ENCODE results near the gene TANK.
A peak's percentile ranks its signal among the peaks of the same experiment; 100 is the strongest.

Gene TANK

GRCh38 chr2:161134547-161135518 is 25.4 kb upstream of the TANK start:
- peak; percentile 27 for DNase-seq

- DNase-seq: no peak
Measured at GRCh38 chr2:161135951-161136593, 24.2 kb upstream of the TANK start.

GRCh38 chr2:161136696-161137324 is 23.4 kb upstream of the TANK start:
- no peak for DNase-seq

- no peak for DNase-seq
Measured at GRCh38 chr2:161138429-161138828, 21.8 kb upstream of the TANK start.

DNA sequence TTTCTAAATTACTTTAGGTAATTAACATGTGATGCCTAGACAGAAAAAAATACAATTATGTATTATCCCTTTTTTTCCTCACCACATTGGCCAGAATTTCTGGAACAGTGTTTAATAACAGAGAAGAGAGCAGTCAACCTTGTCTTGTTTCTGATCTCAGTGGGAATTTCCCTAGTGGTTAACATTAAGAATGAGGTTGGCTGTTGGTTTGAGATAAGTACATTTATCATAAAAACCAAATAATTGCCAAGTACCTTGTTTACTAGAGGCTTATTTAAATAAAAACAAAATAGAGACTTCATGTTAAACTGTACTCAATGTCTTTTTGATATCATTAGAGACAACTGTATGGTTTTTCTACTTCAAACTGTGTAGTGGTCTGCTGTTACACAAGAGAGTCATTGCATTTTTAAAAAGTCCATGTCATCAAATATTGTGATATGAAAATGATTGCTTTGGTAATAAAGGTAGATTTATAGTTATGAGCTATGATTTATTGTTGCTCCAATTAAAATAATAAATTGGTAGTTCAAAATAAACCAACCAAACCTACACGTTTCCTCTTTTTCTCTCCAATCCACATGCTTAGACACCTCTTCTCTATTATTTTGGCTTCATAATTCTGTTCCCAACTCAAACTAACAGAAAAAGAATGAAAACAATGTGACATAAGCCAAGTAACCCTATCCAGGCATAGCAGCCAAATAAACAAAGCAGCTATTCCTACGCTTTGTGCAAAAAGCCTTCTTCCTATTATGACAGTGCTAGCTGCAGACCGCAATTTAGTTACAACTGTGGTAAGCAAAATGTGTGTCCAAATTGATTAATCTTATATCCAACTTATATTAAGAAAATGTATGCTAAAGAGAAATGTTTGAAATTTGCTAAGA is 20.9 kb upstream of the TANK start:
- no peak for DNase-seq

DNA sequence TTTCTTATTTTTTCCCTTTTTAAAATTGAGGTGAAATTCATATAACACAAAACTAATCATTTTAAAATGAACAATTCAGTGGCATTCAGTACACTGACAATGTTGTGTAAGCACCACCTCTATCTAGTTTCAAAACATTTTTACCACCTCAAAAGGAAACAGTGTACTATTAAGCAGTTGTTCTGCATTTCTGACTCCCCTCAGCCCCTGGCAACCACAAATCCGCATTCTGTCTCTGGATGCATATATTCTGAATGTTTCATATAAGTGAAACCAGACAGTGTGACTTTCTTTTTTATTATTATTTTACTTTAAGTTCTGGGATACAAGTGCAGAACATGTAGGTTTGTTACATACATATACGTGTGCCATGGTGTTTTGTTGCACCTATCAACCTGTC is 19.2 kb upstream of the TANK start:
- DNase-seq: no peak

- DNase-seq: no peak
Measured at GRCh38 chr2:161146209-161146775, 13.9 kb upstream of the TANK start.

DNA sequence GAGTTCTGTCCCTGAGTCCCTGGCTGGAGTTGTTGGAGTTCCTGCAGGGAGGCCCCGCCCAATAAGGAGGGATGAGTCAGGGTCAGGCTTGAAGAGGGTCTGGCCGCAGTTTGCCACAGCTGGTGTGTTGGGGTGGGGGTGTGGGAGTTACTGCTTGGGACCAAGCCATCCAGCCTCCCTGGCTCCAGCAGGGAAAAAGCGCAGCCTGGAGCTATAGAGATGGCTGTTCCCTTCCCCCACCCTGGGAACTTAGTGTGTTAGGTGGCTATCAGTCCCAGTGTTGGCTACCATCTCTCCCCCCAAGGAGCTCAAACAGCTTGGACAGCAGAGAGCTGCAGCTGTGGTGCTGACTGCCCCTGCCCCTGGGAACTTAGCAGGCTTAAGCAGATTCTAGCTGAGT is 13.2 kb upstream of the TANK start:
- no peak for DNase-seq

DNA sequence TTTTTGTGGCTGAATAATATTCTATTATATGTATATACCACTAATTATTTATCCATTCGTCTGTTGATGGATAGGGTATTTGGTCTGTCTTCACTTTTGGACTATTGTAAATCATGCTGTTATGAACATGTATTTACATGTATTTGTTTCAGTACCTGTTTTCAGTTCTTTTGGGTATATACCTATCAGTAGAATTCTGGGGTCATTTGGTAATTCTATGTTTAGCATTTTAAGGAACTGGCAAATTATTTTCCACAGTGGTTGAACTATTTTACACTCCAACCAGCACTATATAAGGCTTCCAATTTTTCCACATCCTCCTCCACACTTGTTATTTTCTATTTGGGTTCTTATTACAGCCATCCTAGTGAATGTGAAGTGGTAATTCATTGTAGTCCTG is 12.4 kb upstream of the TANK start:
- DNase-seq: no peak

GRCh38 chr2:161150704-161151103 is 9.5 kb upstream of the TANK start:
- DNase-seq: no peak

DNA sequence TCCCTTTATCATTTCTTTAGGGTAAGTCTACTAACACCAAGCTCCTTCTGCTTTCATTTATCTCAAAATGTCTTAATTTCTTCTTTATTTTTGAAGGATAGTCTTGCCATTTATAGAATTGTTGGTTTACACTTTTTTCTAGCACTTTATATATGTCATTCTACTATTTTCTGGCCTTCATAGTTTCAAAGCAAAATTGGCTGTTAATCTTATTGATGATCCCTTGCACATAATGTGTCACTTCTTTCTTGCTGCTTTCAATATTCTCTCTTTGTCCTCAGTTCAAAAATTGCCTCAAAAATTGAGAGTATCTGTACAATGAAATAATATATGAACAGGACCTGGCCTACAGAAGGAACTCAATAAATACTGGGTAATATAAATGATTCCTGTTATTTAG is 7.9 kb upstream of the TANK start:
- no peak for DNase-seq

DNA sequence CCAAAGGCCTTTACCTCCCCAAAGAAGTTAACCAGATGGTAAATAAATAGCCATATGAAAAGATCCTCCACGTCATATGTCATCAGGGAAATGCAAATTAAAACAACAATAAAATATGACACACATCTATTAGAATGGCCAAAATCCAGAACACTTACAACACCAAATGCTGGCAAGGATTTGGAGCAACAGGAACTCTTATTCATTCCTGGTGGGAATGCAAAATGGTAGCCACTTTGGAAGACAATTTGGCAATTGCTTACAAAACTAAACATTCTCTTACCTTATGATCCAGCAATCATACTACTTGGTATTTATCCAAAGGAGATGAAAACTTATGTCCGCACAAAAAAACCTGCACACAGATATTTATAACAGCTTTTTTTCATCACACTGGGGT is 1.3 kb upstream of the TANK start:
- no peak for DNase-seq

GRCh38 chr2:161159456-161160225 is 587 bp upstream of the TANK start:
- no peak for DNase-seq

DNA sequence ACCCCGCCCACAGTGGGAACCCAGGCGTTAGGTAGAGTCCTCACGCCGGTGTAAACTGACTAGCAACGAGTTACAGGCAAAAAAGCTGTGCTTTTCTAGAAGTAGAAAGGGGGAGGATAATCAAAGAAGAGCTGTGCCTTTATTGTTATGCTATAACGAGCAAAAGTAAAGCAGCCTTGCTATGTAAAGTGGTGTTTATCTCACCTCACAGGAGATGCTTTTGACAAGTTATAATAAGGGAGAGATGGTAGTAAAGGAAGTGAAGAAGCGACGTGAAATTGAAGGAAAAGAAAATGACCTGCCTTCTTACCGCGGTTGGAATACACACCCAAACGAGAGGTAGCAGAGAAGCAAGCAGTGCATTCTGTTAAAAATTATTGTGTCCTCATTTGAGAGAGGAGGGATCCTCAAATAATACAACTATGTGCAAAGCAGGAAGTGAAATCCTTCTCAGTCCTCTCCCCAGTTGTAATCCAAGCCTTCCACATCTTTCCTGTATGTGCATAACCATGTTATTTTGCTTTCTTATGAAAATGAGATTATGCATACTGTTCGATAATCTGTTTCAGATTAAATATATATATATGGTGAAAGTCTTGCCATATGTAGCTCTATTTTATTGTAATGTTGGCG is 962 bp downstream of the TANK start:
- peak; percentile 20 for DNase-seq

DNA sequence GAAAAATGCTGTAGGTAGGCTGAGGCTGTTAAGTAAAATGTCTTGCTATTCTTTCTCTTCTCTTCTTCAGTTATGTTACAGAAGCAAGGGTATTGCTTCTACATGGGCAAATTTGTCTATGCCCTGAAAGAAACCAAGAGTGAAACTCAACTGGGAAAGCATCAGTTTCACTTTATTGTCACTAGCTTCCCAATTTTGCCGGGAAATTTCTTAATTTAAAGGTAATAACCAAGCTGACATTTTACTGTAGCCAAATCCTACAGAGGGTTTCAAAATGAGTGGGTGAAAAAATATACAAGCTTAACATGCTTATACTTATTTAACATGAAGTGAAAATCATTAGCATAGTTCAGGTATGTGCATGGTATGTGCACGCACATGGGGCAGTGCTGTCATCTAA is 3.2 kb downstream of the TANK start:
- DNase-seq: no peak

DNA sequence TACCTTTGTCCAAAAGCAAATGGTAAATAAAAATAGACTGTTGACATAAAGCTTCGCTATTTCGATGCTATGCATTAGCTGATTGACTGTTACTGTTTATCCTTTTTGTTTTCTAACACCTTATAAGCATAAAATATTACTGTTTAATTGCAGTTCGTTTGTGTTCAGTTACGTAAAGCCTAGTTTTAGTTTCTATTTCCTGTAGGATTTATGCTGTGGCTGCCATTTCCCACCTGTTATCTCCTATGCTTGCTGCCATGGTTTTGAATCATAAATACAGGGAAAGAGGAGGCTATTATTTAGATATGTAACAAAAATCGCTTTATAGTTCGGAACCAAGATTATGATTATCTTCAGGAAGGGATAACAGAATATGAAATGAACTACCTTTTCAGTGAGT is 3.9 kb downstream of the TANK start:
- DNase-seq: no peak

DNA sequence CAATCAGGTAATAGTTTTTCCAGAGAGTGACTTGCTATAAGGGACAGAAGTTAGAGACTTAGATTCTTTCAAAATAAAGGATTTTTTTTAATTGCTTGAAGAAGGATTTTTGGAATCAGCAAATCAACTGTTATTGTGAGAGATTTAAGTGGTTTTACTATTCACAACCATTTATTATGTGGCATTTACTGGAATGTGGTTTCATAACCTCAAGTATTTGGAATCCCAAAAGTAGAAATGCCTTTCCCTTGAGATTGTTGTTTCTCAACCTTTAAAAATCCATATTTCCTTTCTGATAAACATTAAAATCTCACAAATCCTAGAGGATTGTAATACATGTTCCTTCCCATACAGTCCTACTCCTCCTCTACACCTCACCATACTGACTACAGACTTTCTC is 5.0 kb downstream of the TANK start:
- no peak for DNase-seq

DNA sequence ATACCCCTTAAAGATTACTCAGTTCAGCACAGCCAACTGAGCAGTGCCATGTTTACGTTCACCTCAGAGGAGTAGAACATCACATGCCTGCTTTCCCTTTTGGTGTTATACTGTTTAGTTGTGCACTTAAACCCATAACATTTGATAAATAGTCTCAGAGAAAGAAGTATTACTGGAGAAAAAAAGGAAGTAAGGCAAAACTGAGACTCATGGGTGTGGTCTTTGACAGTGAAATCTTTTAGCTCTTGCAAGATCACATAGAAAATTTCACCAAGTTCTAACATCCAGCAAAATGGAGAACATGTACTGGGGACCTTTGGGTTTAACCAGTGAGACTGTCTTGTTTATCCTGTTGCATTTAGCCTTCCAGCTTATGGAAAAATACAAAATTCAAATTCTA is 5.6 kb downstream of the TANK start:
- DNase-seq: no peak

- DNase-seq: no peak
Measured at GRCh38 chr2:161166538-161167409, 6.5 kb downstream of the TANK start.

GRCh38 chr2:161169335-161169734 is 9.1 kb downstream of the TANK start:
- no peak for DNase-seq

Data from NCI-H345 (cell line).